Fibroblast of lung (primary cell): ENCODE data around the gene GABRB3. TPM values are rescaled to one million over a fixed set of nuclear protein-coding genes. Genes with fewer than 3 reads are reported as not detected.

Source experiments
- DNase-seq, 2 donors: peaks; one replicate each; pipeline versions ENCODE4 v3.0.0 to v3.0.0-alpha.2; 2010; ENCODE audit warnings: low read depth in 2 of 2
- H2AFZ ChIP-seq: 2 replicates; pipeline ENCODE4 v1.5.1; 2012; ENCODE audit warnings: low read length, control low read depth, inconsistent platforms
- H3K27ac ChIP-seq: 2 replicates; pipeline ENCODE4 v1.5.1; 2011; ENCODE audit warnings: low read length, control low read depth; ENCODE audit not compliant: insufficient read depth
- H3K27me3 ChIP-seq: 2 replicates; pipeline ENCODE4 v1.5.1; 2011; ENCODE audit warnings: mild to moderate bottlenecking, low read length; ENCODE audit not compliant: control insufficient read depth, insufficient read depth
- H3K36me3 ChIP-seq: 2 replicates; pipeline ENCODE4 v1.5.1; 2011; ENCODE audit warnings: low read length; ENCODE audit not compliant: control insufficient read depth, insufficient read depth
- H3K4me1 ChIP-seq: 2 replicates; pipeline ENCODE4 v1.5.1; 2011; ENCODE audit warnings: low read length; ENCODE audit not compliant: control insufficient read depth, insufficient read depth; ENCODE audit errors: extremely low read depth
- H3K4me2 ChIP-seq: 2 replicates; pipeline ENCODE4 v1.5.1; 2011; ENCODE audit warnings: low read length, control low read depth; ENCODE audit not compliant: insufficient read depth; ENCODE audit errors: extremely low read depth
- H3K4me3 ChIP-seq, 4 experiments: fragments of 200-600 bp in 1 of 4; sonication (generic) in 1 of 4; replicated peaks in 1 of 4; 2 replicates each; pipeline ENCODE4 v1.5.1; 2011 to 2016; ENCODE audit warnings: low read length in 4 of 4, low read depth in 3 of 4, mild to moderate bottlenecking in 3 of 4, control low read depth in 2 of 4, inconsistent platforms in 1 of 4, mixed read lengths in 1 of 4; ENCODE audit not compliant: insufficient read depth in 1 of 4; ENCODE audit errors: control extremely low read depth in 1 of 4
- H3K79me2 ChIP-seq: 2 replicates; pipeline ENCODE4 v1.5.1; 2012; ENCODE audit warnings: mild to moderate bottlenecking, low read length, inconsistent platforms; ENCODE audit not compliant: control insufficient read depth, insufficient read depth
- H3K9ac ChIP-seq: 2 replicates; pipeline ENCODE4 v1.5.1; 2011; ENCODE audit warnings: mild to moderate bottlenecking, low read length, control low read depth; ENCODE audit not compliant: insufficient read depth
- H3K9me3 ChIP-seq: 2 replicates; pipeline ENCODE4 v1.5.1; 2012; ENCODE audit warnings: low read depth, low read length; ENCODE audit not compliant: control insufficient read depth, insufficient read depth
- H4K20me1 ChIP-seq: 2 replicates; pipeline ENCODE4 v1.5.1; 2011; ENCODE audit warnings: low read length; ENCODE audit not compliant: control insufficient read depth, insufficient read depth; ENCODE audit errors: extremely low read depth
- CTCF ChIP-seq, 2 donors: IDR thresholded peaks in 1 of 2; conservative IDR thresholded peaks in 1 of 2; 1 replicate in 1 of 2; 2 replicates in 1 of 2; pipeline ENCODE4 v1.5.1; 2011 to 2012; ENCODE audit warnings: low read length in 2 of 2, control low read depth in 1 of 2, inconsistent platforms in 1 of 2, low read depth in 1 of 2, mild to moderate bottlenecking in 1 of 2
- EZH2 ChIP-seq: IDR thresholded peaks from 2 replicates; pipeline ENCODE4 v1.5.1; 2012; ENCODE audit warnings: low read length, control low read depth, mild to moderate bottlenecking; ENCODE audit errors: missing control alignments
- polyA plus RNA-seq, 2 donors: library from polyadenylated mRNA; depleted of rRNA in 1 of 2; stranded (reverse) in 1 of 2; unstranded in 1 of 2; fragments of >200 nt; gene quantifications; 2 replicates each; pipeline ENCODE4 v1.2.1, GENCODE V29; 2011 to 2012; ENCODE audit warnings: missing spikeins in 1 of 2
- total RNA-seq: library from RNA; depleted of rRNA; stranded (reverse); fragments of >200 nt; gene quantifications from 2 replicates; pipeline ENCODE4 v1.2.1, GENCODE V29; 2014

GABRB3 gene
- total and polyA plus RNA-seq, 2 donors (not counting 1 experiment from before 2014, with no cell fraction given) = 1.1 to 1.5 TPM

- Histone ChIP-seq H3K79me2 (no peaks in the 10 kb centered on the region), H3K4me3 (no peak overlapping the region), H4K20me1 (no peaks in the 10 kb centered on the region), H3K9me3 (no peaks in the 10 kb centered on the region), H3K4me1 (no peaks in the 10 kb centered on the region), H3K27ac (no peak overlapping the region), H3K36me3 (no peaks in the 10 kb centered on the region), H3K27me3 (peaks cover 3% of the 10 kb centered on the region), H3K9ac (no peak overlapping the region), H3K4me2 (no peak overlapping the region), H2AFZ (no peak overlapping the region)
- peak; percentile 8 to 17 for DNase-seq
- TF ChIP-seq CTCF (conservative IDR thresholded peaks at IDR 0.05 in 1 of 2, IDR thresholded peaks at IDR 0.05 in 1 of 2; ENCODE audit: low read depth in 1 of 2, low read length in 2 of 2) (no peak), EZH2 (no peak)
Measured at GRCh38 chr15:26773067-26773877, 406 bp upstream of the GABRB3 start.

GRCh38 chr15:26771578-26772153 is 1.2 kb downstream of the GABRB3 start:
- Histone ChIP-seq H3K27me3 (peaks cover 3% of the 10 kb centered on the region), H3K4me3 (no peak overlapping the region), H3K79me2 (no peaks in the 10 kb centered on the region), H3K9ac (no peak overlapping the region), H3K4me2 (no peak overlapping the region), H3K36me3 (no peaks in the 10 kb centered on the region), H2AFZ (no peak overlapping the region), H3K27ac (no peak overlapping the region), H3K9me3 (no peaks in the 10 kb centered on the region), H4K20me1 (no peaks in the 10 kb centered on the region), H3K4me1 (no peaks in the 10 kb centered on the region)
- TF ChIP-seq CTCF (conservative IDR thresholded peaks at IDR 0.05 in 1 of 2, IDR thresholded peaks at IDR 0.05 in 1 of 2; ENCODE audit: low read depth in 1 of 2, low read length in 2 of 2) = no peak
- peak; percentile 1 for TF ChIP-seq EZH2
- peak in 1 of 2 donors; percentile 13 for DNase-seq

- no peak for TF ChIP-seq EZH2
- H3K4me2 ChIP-seq = no peak overlapping the region
Measured at GRCh38 chr15:26771168-26771567, 1.7 kb downstream of the GABRB3 start.

More at GRCh38 chr15:26771168-26771567, 1.7 kb downstream of the GABRB3 start:
- Histone ChIP-seq H3K79me2 (no peaks in the 10 kb centered on the region), H3K9me3 (no peaks in the 10 kb centered on the region), H4K20me1 (no peaks in the 10 kb centered on the region), H3K9ac (no peak overlapping the region), H3K36me3 (no peaks in the 10 kb centered on the region), H3K4me3 (no peak overlapping the region), H3K4me1 (no peaks in the 10 kb centered on the region), H2AFZ (no peak overlapping the region), H3K27me3 (peaks cover 3% of the 10 kb centered on the region), H3K27ac (no peak overlapping the region)
- DNase-seq = no peak
